ENCODE results near the gene PSD4. TPM values are rescaled to one million over a fixed set of nuclear protein-coding genes. Genes with fewer than 3 reads are reported as not detected.

PSD4 gene
- polyA plus RNA-seq, 1 of the 3 experiments (the other 2 are of a cell fraction): 0.35 TPM

GRCh38 chr2:113198048-113198789 is 24.4 kb downstream of the PSD4 start:
- ChIA-PET POLR2A (interaction anchor here (1.2 kb wide), 1 partner anchor 39 kb away, joined by 3 read pairs; no protein-coding TSS in a partner anchor), CTCF (interaction anchor here (0.6 to 10.2 kb wide), 50 partner anchors 8 to 572 kb away, joined by 3 to 98 read pairs (median 6); partner anchors contain the start of gene IL1RN)
- no peaks in the 10 kb centered on the region for H3K9me2 ChIP-seq
- H3K79me2 ChIP-seq (ENCODE audit: insufficient read depth): no peaks in the 10 kb centered on the region
- H3K4me1 ChIP-seq (ENCODE audit: control insufficient read depth in 1 of 2, insufficient read depth in 2 of 2, low read depth in 1 of 2, low read length in 1 of 2): no peaks in the 10 kb centered on the region; a peak in 1 of 4 replicates
- 72% methylated on average over 24 of the region's 32 CpGs for WGBS (ENCODE audit: low lambda C conversion rate)
- H3K4me3 ChIP-seq (ENCODE audit: low read depth in 2 of 2, low read length in 1 of 2): peak overlapping the region; percentile 66 to 81
- peak overlapping the region; percentile 88 for H3K4me2 ChIP-seq
- no peaks in the 10 kb centered on the region for H3K36me3 ChIP-seq (replicated peaks in 1 of 2; ENCODE audit: control insufficient read depth in 1 of 2, insufficient read depth in 2 of 2, low read length in 1 of 2)
- peak overlapping the region; percentile 44; the same call in 1 of the 2 replicates for H3K9ac ChIP-seq
- H2AFZ ChIP-seq (ENCODE audit: low read depth): peak overlapping the region; percentile 88; the same call in 1 of the 2 replicates
- no peak overlapping the region for H3K27ac ChIP-seq (ENCODE audit: low read depth in 2 of 2, low read length in 1 of 2)
- peaks cover 10% of the 10 kb centered on the region; the same call in 1 of the 2 replicates for H3K27me3 ChIP-seq (ENCODE audit: insufficient read depth)
- H4K20me1 ChIP-seq (ENCODE audit: insufficient read depth): no peaks in the 10 kb centered on the region
- H3K9me3 ChIP-seq: no peaks in the 10 kb centered on the region
- H3F3A ChIP-seq (replicated peaks; ENCODE audit: insufficient read depth): no peaks in the 10 kb centered on the region
- DNase-seq: no peak
- TF ChIP-seq RAD21 (IDR thresholded peaks at IDR 0.05; ENCODE audit: low read length) (no peak), FOXJ3 (CRISPR knock-in tag; IDR thresholded peaks at IDR 0.05) (no peak), USF1 (IDR thresholded peaks at IDR 0.05; ENCODE audit: borderline replicate concordance, low read depth) (no peak), NRF1 (IDR thresholded peaks at IDR 0.05; ENCODE audit: low read depth, low read length) (no peak), REST (IDR thresholded peaks at IDR 0.05; ENCODE audit: low read depth, low read length) (no peak), CTCF (IDR thresholded peaks at IDR 0.05) (no peak), MEF2A (IDR thresholded peaks at IDR 0.05; ENCODE audit: borderline replicate concordance, low read depth) (no peak)

Data from SK-N-SH (cell line).